Panc1 (cell line): ENCODE data around the gene MCM8. TPM values are rescaled to one million over a fixed set of nuclear protein-coding genes. Genes with fewer than 3 reads are reported as not detected.

Experiments
- ATAC-seq: fragments of 200-7000 bp; cut with Tn5 transposase; 2 replicates; pipeline ENCODE4 v1.9.1; 2020; ENCODE audit warnings: mild to moderate bottlenecking, moderate library complexity
- BruUV-seq: library from RNA; stranded (reverse); fragments of 400-500 nt; replicated peaks from 2 replicates; lab custom pipeline; 2021; lab: Mats Ljungman, UMichigan
- CTCF ChIA-PET: fragments of 300-600 bp; sonication (Branson Sonifier 250); formaldehyde crosslinking; loops from one replicate; lab custom pipeline; 2022; ENCODE audit warnings: antibody characterized with exemption; lab: Charles Lee
- POLR2A ChIA-PET: fragments of 300-600 bp; sonication (Branson Sonifier 250); formaldehyde crosslinking; loops from one replicate; lab custom pipeline; 2022; ENCODE audit warnings: antibody characterized with exemption; lab: Charles Lee
- DNase-seq: peaks from one replicate; pipeline ENCODE4 v3.0.0-alpha.2; 2010; ENCODE audit warnings: low read depth, low spot score
- H3K27ac ChIP-seq: 2 replicates; pipeline ENCODE4 v1.5.1; 2011; ENCODE audit warnings: mild to moderate bottlenecking, low read length, inconsistent platforms
- H3K27me3 ChIP-seq: fragments of 200-500 bp; sonication (Bioruptor generic); 2 replicates; pipeline ENCODE4 v1.6.0; 2014; ENCODE audit warnings: low read length, inconsistent platforms; ENCODE audit not compliant: control insufficient read depth, insufficient read depth
- H3K36me3 ChIP-seq: fragments of 200-500 bp; sonication (Bioruptor generic); 2 replicates; pipeline ENCODE4 v1.5.1; 2014; ENCODE audit warnings: inconsistent platforms, mild to moderate bottlenecking, low read length, moderate library complexity; ENCODE audit not compliant: control insufficient read depth, insufficient read depth
- H3K4me1 ChIP-seq: 2 replicates; pipeline ENCODE4 v1.5.1; 2011; ENCODE audit warnings: inconsistent platforms, mild to moderate bottlenecking, low read length, moderate library complexity; ENCODE audit not compliant: control insufficient read depth, insufficient read depth
- H3K4me3 ChIP-seq, 2 experiments: 2 replicates each; pipeline ENCODE4 v1.5.1; 2011 to 2012; ENCODE audit warnings: low read depth in 2 of 2, low read length in 2 of 2, mild to moderate bottlenecking in 2 of 2, inconsistent platforms in 1 of 2, moderate library complexity in 1 of 2
- H3K9me3 ChIP-seq: fragments of 200-500 bp; sonication (Bioruptor generic); 2 replicates; pipeline ENCODE4 v1.5.1; 2014; ENCODE audit warnings: low read depth, mild to moderate bottlenecking, inconsistent platforms, low read length, moderate library complexity; ENCODE audit not compliant: control insufficient read depth, insufficient read depth
- POLR2AphosphoS5 ChIP-seq: IDR thresholded peaks from 2 replicates; pipeline ENCODE4 v1.6.1; 2012; ENCODE audit warnings: mild to moderate bottlenecking, low read depth, low read length, moderate library complexity
- SIN3A ChIP-seq: IDR thresholded peaks from 2 replicates; pipeline ENCODE4 v1.6.1; 2012; ENCODE audit warnings: low read depth, mild to moderate bottlenecking, low read length, moderate library complexity, borderline replicate concordance; ENCODE audit not compliant: insufficient read depth
- TCF7L2 ChIP-seq: IDR thresholded peaks from 2 replicates; pipeline ENCODE4 v1.6.1; 2011; ENCODE audit warnings: mild to moderate bottlenecking, low read depth, low read length, inconsistent platforms
- in situ Hi-C: cut with HindIII; loops from 2 replicates; pipeline ENCODE4 v1.10.0; 2016; ENCODE audit warnings: low sequenced_read_pairs, low pct_unique_long_range_greater_than_20kb
- intact Hi-C: fragments of 100-400 bp; cut with micrococcal nuclease; formaldehyde crosslinking; loops from one replicate; pipeline ENCODE4 v1.10.0; 2022; ENCODE audit not compliant: unreplicated experiment
- total RNA-seq: library from RNA; stranded (reverse); gene quantifications from one replicate; pipeline ENCODE4 v1.2.1, GENCODE V29; 2021; ENCODE audit not compliant: unreplicated experiment
- TF ChIP-seq, protein P1 (sequence below), 2 experiments: IDR thresholded peaks; 2 replicates each; pipeline ENCODE4 v1.6.1; 2011 to 2012; ENCODE audit warnings: low read depth in 2 of 2, control low read depth in 1 of 2, low read length in 1 of 2, mild to moderate bottlenecking in 1 of 2, moderate library complexity in 1 of 2; ENCODE audit not compliant: insufficient read depth in 1 of 2
- TF ChIP-seq, protein P2 (sequence below): fragments of 450-650 bp; IDR thresholded peaks from 2 replicates; pipeline ENCODE4 v1.5.1; 2017; ENCODE audit warnings: mild to moderate bottlenecking

The MCM8 gene
- total RNA-seq, 1 experiment from 2014 or later = 28.3 TPM

DNA sequence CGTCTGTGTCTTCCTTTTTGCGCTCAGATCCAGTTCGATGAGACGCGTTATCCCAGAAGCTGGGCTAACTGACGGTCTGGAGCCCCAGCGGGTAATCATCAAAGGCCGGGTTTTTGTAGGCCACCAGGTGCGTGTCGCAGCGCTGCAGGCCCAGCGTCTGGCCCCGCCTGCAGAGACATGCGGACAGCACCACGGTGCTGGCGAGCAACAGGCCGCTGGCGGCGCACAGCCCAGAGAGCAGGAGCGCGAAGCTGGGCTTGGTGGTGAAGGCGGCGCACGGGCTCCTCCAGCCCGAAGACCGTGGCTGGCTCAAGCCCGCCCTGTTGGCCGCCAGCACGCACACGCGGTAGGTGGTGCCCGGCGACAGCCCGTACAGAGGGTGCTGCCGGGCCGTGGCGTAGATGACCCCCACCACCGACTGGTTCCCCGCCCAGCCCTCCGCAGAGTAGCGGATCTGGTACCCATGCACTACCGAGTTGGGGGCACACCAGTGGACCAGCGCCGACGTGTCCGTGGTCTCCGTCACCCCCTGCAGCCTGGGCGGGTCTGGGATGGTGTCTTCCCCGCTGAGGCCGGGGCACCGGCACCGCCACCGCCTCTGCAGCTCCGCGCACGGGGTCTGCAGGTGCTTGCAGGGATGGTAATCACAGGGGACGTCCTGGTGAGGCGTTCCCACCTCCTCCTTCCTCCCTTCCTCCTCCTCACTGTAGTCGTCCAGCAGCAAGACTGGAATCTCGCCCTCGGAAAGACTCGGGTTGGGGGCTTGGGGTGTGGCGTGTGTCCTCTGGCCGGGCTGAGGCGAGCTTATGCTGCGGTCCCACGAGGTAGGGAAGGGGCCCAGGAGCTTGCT lies 90.7 kb downstream of the MCM8 start:
- Histone ChIP-seq H3K27me3 (no peaks in the 10 kb centered on the region), H3K4me1 (no peaks in the 10 kb centered on the region), H3K4me3 (no peak overlapping the region), H3K27ac (no peak overlapping the region), H3K36me3 (peaks cover 11% of the 10 kb centered on the region), H3K9me3 (no peaks in the 10 kb centered on the region)
- CTCF ChIA-PET = no interaction called here
- DNase-seq = no peak
- no TSS peak for BruUV-seq
- ATAC-seq = no peak
- intact Hi-C loops (no loop called here), in situ Hi-C loops (no loop called here)
- POLR2A ChIA-PET = no interaction called here
- TF ChIP-seq, protein P1, sequence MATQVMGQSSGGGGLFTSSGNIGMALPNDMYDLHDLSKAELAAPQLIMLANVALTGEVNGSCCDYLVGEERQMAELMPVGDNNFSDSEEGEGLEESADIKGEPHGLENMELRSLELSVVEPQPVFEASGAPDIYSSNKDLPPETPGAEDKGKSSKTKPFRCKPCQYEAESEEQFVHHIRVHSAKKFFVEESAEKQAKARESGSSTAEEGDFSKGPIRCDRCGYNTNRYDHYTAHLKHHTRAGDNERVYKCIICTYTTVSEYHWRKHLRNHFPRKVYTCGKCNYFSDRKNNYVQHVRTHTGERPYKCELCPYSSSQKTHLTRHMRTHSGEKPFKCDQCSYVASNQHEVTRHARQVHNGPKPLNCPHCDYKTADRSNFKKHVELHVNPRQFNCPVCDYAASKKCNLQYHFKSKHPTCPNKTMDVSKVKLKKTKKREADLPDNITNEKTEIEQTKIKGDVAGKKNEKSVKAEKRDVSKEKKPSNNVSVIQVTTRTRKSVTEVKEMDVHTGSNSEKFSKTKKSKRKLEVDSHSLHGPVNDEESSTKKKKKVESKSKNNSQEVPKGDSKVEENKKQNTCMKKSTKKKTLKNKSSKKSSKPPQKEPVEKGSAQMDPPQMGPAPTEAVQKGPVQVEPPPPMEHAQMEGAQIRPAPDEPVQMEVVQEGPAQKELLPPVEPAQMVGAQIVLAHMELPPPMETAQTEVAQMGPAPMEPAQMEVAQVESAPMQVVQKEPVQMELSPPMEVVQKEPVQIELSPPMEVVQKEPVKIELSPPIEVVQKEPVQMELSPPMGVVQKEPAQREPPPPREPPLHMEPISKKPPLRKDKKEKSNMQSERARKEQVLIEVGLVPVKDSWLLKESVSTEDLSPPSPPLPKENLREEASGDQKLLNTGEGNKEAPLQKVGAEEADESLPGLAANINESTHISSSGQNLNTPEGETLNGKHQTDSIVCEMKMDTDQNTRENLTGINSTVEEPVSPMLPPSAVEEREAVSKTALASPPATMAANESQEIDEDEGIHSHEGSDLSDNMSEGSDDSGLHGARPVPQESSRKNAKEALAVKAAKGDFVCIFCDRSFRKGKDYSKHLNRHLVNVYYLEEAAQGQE (IDR thresholded peaks at IDR 0.05; ENCODE audit: insufficient read depth in 1 of 2, low read depth in 2 of 2, low read length in 1 of 2) = no peak
- TF ChIP-seq, protein P2, sequence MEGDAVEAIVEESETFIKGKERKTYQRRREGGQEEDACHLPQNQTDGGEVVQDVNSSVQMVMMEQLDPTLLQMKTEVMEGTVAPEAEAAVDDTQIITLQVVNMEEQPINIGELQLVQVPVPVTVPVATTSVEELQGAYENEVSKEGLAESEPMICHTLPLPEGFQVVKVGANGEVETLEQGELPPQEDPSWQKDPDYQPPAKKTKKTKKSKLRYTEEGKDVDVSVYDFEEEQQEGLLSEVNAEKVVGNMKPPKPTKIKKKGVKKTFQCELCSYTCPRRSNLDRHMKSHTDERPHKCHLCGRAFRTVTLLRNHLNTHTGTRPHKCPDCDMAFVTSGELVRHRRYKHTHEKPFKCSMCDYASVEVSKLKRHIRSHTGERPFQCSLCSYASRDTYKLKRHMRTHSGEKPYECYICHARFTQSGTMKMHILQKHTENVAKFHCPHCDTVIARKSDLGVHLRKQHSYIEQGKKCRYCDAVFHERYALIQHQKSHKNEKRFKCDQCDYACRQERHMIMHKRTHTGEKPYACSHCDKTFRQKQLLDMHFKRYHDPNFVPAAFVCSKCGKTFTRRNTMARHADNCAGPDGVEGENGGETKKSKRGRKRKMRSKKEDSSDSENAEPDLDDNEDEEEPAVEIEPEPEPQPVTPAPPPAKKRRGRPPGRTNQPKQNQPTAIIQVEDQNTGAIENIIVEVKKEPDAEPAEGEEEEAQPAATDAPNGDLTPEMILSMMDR = no peak
- TF ChIP-seq TCF7L2 (no peak), POLR2AphosphoS5 (no peak), SIN3A (no peak)

DNA sequence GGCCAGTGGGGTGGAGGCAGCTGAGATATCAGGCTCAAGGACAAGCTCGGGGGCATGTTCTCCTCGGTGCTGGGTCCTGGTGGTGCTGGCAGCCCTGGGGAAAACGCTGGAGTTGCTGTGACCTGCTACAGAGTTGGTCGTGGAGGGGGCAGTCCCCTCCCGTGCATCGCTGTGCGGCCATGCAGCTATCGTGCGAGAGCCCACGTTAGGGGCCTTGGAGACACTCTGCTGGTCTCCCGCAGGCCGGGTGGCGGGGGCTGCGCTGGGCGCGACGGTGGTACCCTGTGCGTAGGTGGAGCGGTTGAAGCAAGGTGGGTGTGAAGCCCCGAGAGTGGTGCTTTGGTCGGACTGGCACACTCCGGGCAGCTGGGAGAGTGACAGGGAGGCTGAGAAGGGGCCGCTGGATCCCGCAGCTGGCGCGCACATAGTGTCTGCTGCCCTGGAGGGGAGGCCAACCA lies 91.4 kb downstream of the MCM8 start:
- DNase-seq (no peak), ATAC-seq (no peak)
- Histone ChIP-seq H3K27me3 (no peaks in the 10 kb centered on the region), H3K9me3 (no peaks in the 10 kb centered on the region), H3K27ac (no peak overlapping the region), H3K4me3 (no peak overlapping the region), H3K36me3 (peaks cover 9% of the 10 kb centered on the region), H3K4me1 (no peaks in the 10 kb centered on the region)
- ChIA-PET POLR2A (no interaction called here), CTCF (no interaction called here)
- no TSS peak for BruUV-seq
- intact Hi-C loops (no loop called here), in situ Hi-C loops (no loop called here)
- TF ChIP-seq SIN3A (no peak), TCF7L2 (no peak), POLR2AphosphoS5 (no peak)
- TF ChIP-seq, protein P1 (IDR thresholded peaks at IDR 0.05; ENCODE audit: insufficient read depth in 1 of 2, low read depth in 2 of 2, low read length in 1 of 2) = no peak
- TF ChIP-seq, protein P2 = no peak
